ENCODE measurements around the gene F13B. TPM values are rescaled to one million over a fixed set of nuclear protein-coding genes. Genes with fewer than 3 reads are reported as not detected.

Gene F13B
- total and polyA plus RNA-seq, 2 donors (not counting 3 experiments of a cell fraction or from before 2014, with no cell fraction given): not detected

- Histone ChIP-seq H3K36me3 (ENCODE audit: control insufficient read depth in 2 of 2, extremely low read depth in 1 of 2, insufficient read depth in 2 of 2, low read length in 2 of 2) (peaks cover 5 to 24% of the 10 kb centered on the region in 2 experiments), H4K20me1 (replicated peaks; ENCODE audit: control insufficient read depth, extremely low read depth, insufficient read depth, low read length) (no peaks in the 10 kb centered on the region), H3K9me3 (replicated peaks; ENCODE audit: control insufficient read depth, insufficient read depth, low read length) (peaks cover 2% of the 10 kb centered on the region), H3K4me3 (replicated peaks in 1 of 3; ENCODE audit: insufficient read depth in 1 of 3, low read depth in 1 of 3, low read length in 3 of 3) (no peak overlapping the region), H3K9me1 (replicated peaks; ENCODE audit: control insufficient read depth, extremely low read depth, insufficient read depth, low read length) (no peaks in the 10 kb centered on the region), H3K27me3 (ENCODE audit: control insufficient read depth in 2 of 2, insufficient read depth in 2 of 2, low read length in 2 of 2) (no peaks in the 10 kb centered on the region), H3K27ac (ENCODE audit: insufficient read depth, low read depth, low read length) (no peak overlapping the region), H2AFZ (ENCODE audit: low read depth, low read length) (no peak overlapping the region), H3K9ac (replicated peaks; ENCODE audit: extremely low read depth, insufficient read depth, low read length) (no peak overlapping the region), H3K4me2 (ENCODE audit: insufficient read depth, low read length) (no peak overlapping the region), H3K4me1 (ENCODE audit: control insufficient read depth, extremely low read depth, insufficient read depth, low read length) (no peaks in the 10 kb centered on the region), H3K79me2 (ENCODE audit: control insufficient read depth, insufficient read depth, low read length) (no peaks in the 10 kb centered on the region)
- CTCF ChIA-PET: no interaction called here
- TF ChIP-seq, protein P1, sequence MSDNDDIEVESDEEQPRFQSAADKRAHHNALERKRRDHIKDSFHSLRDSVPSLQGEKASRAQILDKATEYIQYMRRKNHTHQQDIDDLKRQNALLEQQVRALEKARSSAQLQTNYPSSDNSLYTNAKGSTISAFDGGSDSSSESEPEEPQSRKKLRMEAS (IDR thresholded peaks at IDR 0.05; ENCODE audit: insufficient read depth, insufficient read length): no peak
- no peak for TF ChIP-seq FOS (IDR thresholded peaks at IDR 0.05; ENCODE audit: borderline replicate concordance, insufficient read depth, low read length)
- no peak for TF ChIP-seq EZH2 (IDR thresholded peaks at IDR 0.05; ENCODE audit: borderline replicate concordance, low read depth, low read length, severe bottlenecking)
- no peak for TF ChIP-seq POLR2AphosphoS5 (IDR thresholded peaks at IDR 0.05; ENCODE audit: insufficient read depth, low read depth, low read length)
- no peak for TF ChIP-seq GATA2 (IDR thresholded peaks at IDR 0.05; ENCODE audit: insufficient read depth, insufficient read length, low read depth, low read length)
- TF ChIP-seq POLR2A (IDR thresholded peaks at IDR 0.05; ENCODE audit: low read depth, low read length): no peak
- TF ChIP-seq MYC (IDR thresholded peaks at IDR 0.05; ENCODE audit: low read depth, low read length): no peak
- TF ChIP-seq, protein P2, sequence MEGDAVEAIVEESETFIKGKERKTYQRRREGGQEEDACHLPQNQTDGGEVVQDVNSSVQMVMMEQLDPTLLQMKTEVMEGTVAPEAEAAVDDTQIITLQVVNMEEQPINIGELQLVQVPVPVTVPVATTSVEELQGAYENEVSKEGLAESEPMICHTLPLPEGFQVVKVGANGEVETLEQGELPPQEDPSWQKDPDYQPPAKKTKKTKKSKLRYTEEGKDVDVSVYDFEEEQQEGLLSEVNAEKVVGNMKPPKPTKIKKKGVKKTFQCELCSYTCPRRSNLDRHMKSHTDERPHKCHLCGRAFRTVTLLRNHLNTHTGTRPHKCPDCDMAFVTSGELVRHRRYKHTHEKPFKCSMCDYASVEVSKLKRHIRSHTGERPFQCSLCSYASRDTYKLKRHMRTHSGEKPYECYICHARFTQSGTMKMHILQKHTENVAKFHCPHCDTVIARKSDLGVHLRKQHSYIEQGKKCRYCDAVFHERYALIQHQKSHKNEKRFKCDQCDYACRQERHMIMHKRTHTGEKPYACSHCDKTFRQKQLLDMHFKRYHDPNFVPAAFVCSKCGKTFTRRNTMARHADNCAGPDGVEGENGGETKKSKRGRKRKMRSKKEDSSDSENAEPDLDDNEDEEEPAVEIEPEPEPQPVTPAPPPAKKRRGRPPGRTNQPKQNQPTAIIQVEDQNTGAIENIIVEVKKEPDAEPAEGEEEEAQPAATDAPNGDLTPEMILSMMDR (IDR thresholded peaks at IDR 0.05; ENCODE audit: extremely low read depth in 1 of 2, insufficient read depth in 1 of 2, low read depth in 1 of 2, low read length in 2 of 2): no peak
- TF ChIP-seq JUN (IDR thresholded peaks at IDR 0.05; ENCODE audit: borderline replicate concordance, insufficient read depth, insufficient read length, low read depth): no peak
- POLR2A ChIA-PET: no interaction called here
- TSS peak; percentile 21 for BruUV-seq (replicated peaks)
- dilution Hi-C loops (cut with MboI; ENCODE audit: extremely low pct_ligation_motif_present, low sequenced_read_pairs): no loop called here
- DNase-seq (ENCODE audit: low read depth, low spot score): no peak
- intact Hi-C loops (cut with micrococcal nuclease): no loop called here
- FAIRE-seq: no peak
Observed at GRCh38 chr1:197080323-197080722, 13.3 kb upstream of the F13B start.
